ENCODE results near the gene OR8D2. TPM values are rescaled to one million over a fixed set of nuclear protein-coding genes. Genes with fewer than 3 reads are reported as not detected.
A peak's percentile ranks its signal among the peaks of the same experiment; 100 is the strongest.

The OR8D2 gene
- total RNA-seq, 1 experiment from 2014 or later = not detected

- TF ChIP-seq ETV6 (CRISPR knock-in tag; IDR thresholded peaks at IDR 0.05) = no peak
- no peak for TF ChIP-seq PRDM15 (CRISPR knock-in tag; IDR thresholded peaks at IDR 0.05)
- TF ChIP-seq ERG (CRISPR knock-in tag; IDR thresholded peaks at IDR 0.05) = no peak
- TF ChIP-seq SMAD3 (CRISPR knock-in tag; IDR thresholded peaks at IDR 0.05; ENCODE audit: borderline replicate concordance) = no peak
- TF ChIP-seq OVOL2 (CRISPR knock-in tag; IDR thresholded peaks at IDR 0.05; ENCODE audit: borderline replicate concordance) = no peak
- no peak for TF ChIP-seq ZNF396 (CRISPR knock-in tag; IDR thresholded peaks at IDR 0.05; ENCODE audit: borderline replicate concordance)
- no peak for TF ChIP-seq AR (CRISPR knock-in tag; IDR thresholded peaks at IDR 0.05)
- no peak for TF ChIP-seq KAT7 (CRISPR knock-in tag; IDR thresholded peaks at IDR 0.05; ENCODE audit: borderline replicate concordance)
Observed at GRCh38 chr11:124278261-124278660, 41.7 kb downstream of the OR8D2 start (continued).

GRCh38 chr11:124277804-124278203, 42.2 kb downstream of the OR8D2 start:
- Mint-ChIP-seq H3K27ac (no peak overlapping the region), H3K36me3 (peaks cover 8% of the 10 kb centered on the region; the same call in 1 of the 2 replicates), H3K4me1 (peaks cover 12% of the 10 kb centered on the region), H3K9me3 (peaks cover 21% of the 10 kb centered on the region), H3K4me3 (no peak overlapping the region), H3K27me3 (ENCODE audit: low read depth) (no peaks in the 10 kb centered on the region)
- POLR2A ChIA-PET = interaction anchor here (0.6 kb wide), 1 partner anchor 681 kb away, joined by 3 read pairs; no protein-coding TSS in a partner anchor
- ATAC-seq (peak; percentile 94), DNase-seq (ENCODE audit: low spot score) (no peak)
- CTCF ChIA-PET = interaction anchor here (0.9 to 1.7 kb wide), 6 partner anchors 84 to 638 kb away, joined by 3 to 12 read pairs (median 4); no protein-coding TSS in a partner anchor
- no peak for TF ChIP-seq OVOL2 (CRISPR knock-in tag; IDR thresholded peaks at IDR 0.05; ENCODE audit: borderline replicate concordance)
- TF ChIP-seq FOXK1 (CRISPR knock-in tag; IDR thresholded peaks at IDR 0.05) = no peak
- TF ChIP-seq NFATC4 (CRISPR knock-in tag; IDR thresholded peaks at IDR 0.05) = no peak
- no peak for TF ChIP-seq NFE2L1 (CRISPR knock-in tag; IDR thresholded peaks at IDR 0.05)
- no peak for TF ChIP-seq JAZF1 (CRISPR knock-in tag; IDR thresholded peaks at IDR 0.05)
- no peak for TF ChIP-seq ESRRA (CRISPR knock-in tag; IDR thresholded peaks at IDR 0.05; ENCODE audit: borderline replicate concordance)
- TF ChIP-seq FOXP4 (CRISPR knock-in tag; IDR thresholded peaks at IDR 0.05) = no peak
- no peak for TF ChIP-seq FOXP1 (CRISPR knock-in tag; IDR thresholded peaks at IDR 0.05; ENCODE audit: borderline replicate concordance)
- no peak for TF ChIP-seq TEAD1 (CRISPR knock-in tag; IDR thresholded peaks at IDR 0.05)
- no peak for TF ChIP-seq CTCF (IDR thresholded peaks at IDR 0.05)
- no peak for TF ChIP-seq TEAD4 (CRISPR knock-in tag; IDR thresholded peaks at IDR 0.05)
- TF ChIP-seq NR3C1 (CRISPR knock-in tag; conservative IDR thresholded peaks at IDR 0.05; ENCODE audit: low read depth) = no peak
- no peak for TF ChIP-seq ZNF317 (CRISPR knock-in tag; IDR thresholded peaks at IDR 0.05; ENCODE audit: borderline replicate concordance, low read depth)
- TF ChIP-seq USF2 (CRISPR knock-in tag; IDR thresholded peaks at IDR 0.05) = no peak
- TF ChIP-seq ZNF425 (CRISPR knock-in tag; conservative IDR thresholded peaks at IDR 0.05) = no peak
